Activated CD4-positive, CD25-positive, alpha-beta regulatory T cell treated with anti-CD3 and anti-CD28 coated beads, Interleukin-2, amount 50 U/mL, for 72 hours (primary cell): ENCODE results near the gene OCA2.

ENCODE experiments used
- DNase-seq: peaks from one replicate; pipeline ENCODE4 v3.0.0; 2021

Gene OCA2

GRCh38 chr15:28118531-28118930 lies 19.4 kb upstream of the OCA2 start:
- no peak for DNase-seq

GRCh38 chr15:28118083-28118482 lies 19.0 kb upstream of the OCA2 start:
- DNase-seq: no peak

GRCh38 chr15:28117432-28117990 lies 18.4 kb upstream of the OCA2 start:
- DNase-seq: no peak

GRCh38 chr15:28116521-28117431 lies 17.7 kb upstream of the OCA2 start:
- no peak for DNase-seq

GRCh38 chr15:28115871-28116270 lies 16.8 kb upstream of the OCA2 start:
- no peak for DNase-seq

GRCh38 chr15:28114721-28115622 lies 15.9 kb upstream of the OCA2 start:
- DNase-seq: no peak

GRCh38 chr15:28114114-28114455 lies 15.0 kb upstream of the OCA2 start:
- DNase-seq: no peak

GRCh38 chr15:28113394-28114113 lies 14.4 kb upstream of the OCA2 start:
- DNase-seq: no peak

- DNase-seq: no peak
Observed at GRCh38 chr15:28112962-28113361, 13.8 kb upstream of the OCA2 start.

- DNase-seq: no peak
Observed at GRCh38 chr15:28112101-28112760, 13.1 kb upstream of the OCA2 start.

- DNase-seq: no peak
Observed at GRCh38 chr15:28111543-28111942, 12.4 kb upstream of the OCA2 start.

GRCh38 chr15:28110481-28110881 lies 11.4 kb upstream of the OCA2 start:
- DNase-seq: no peak

GRCh38 chr15:28109626-28110455 lies 10.7 kb upstream of the OCA2 start:
- no peak for DNase-seq

- DNase-seq: no peak
Observed at GRCh38 chr15:28107904-28108275, 8.8 kb upstream of the OCA2 start.

- no peak for DNase-seq
Observed at GRCh38 chr15:28107111-28107903, 8.2 kb upstream of the OCA2 start.

- no peak for DNase-seq
Observed at GRCh38 chr15:28106294-28107110, 7.4 kb upstream of the OCA2 start.

GRCh38 chr15:28105793-28106192 lies 6.7 kb upstream of the OCA2 start:
- DNase-seq: no peak

GRCh38 chr15:28105224-28105791 lies 6.2 kb upstream of the OCA2 start:
- DNase-seq: no peak

- no peak for DNase-seq
Observed at GRCh38 chr15:28104326-28104725, 5.2 kb upstream of the OCA2 start.
